GM19239 (cell line): ENCODE data around the gene ARAP1.

Experiments
- DNase-seq: peaks from one replicate; pipeline ENCODE4 v3.0.0; 2011; ENCODE audit warnings: low spot score; ENCODE audit not compliant: insufficient read length
- FAIRE-seq: peaks from 2 replicates; lab custom pipeline; 2011; peaks lifted over from hg19 to GRCh38; lab: Jason Lieb, UNC

ARAP1 gene

GRCh38 chr11:72647882-72648281 is 104.3 kb downstream of the ARAP1 start:
- FAIRE-seq (no peak), DNase-seq (no peak)

GRCh38 chr11:72646472-72646871 is 105.7 kb downstream of the ARAP1 start:
- no peak for DNase-seq
- no peak for FAIRE-seq

- DNase-seq (no peak), FAIRE-seq (no peak)
Measured at GRCh38 chr11:72646024-72646423, 106.2 kb downstream of the ARAP1 start.

- FAIRE-seq, result no peak
Measured at GRCh38 chr11:72643547-72643946, 108.7 kb downstream of the ARAP1 start.

GRCh38 chr11:72642884-72643522 is 109.2 kb downstream of the ARAP1 start:
- DNase-seq (peak; percentile 98), FAIRE-seq (peak; percentile 23)

More at GRCh38 chr11:72643547-72643946, 108.7 kb downstream of the ARAP1 start:
- DNase-seq, result no peak

GRCh38 chr11:72642043-72642883 is 109.9 kb downstream of the ARAP1 start:
- FAIRE-seq (no peak), DNase-seq (no peak)

GRCh38 chr11:72641522-72642042 is 110.6 kb downstream of the ARAP1 start:
- DNase-seq (no peak), FAIRE-seq (no peak)

GRCh38 chr11:72639502-72640375 is 112.5 kb downstream of the ARAP1 start:
- DNase-seq (no peak), FAIRE-seq (no peak)

GRCh38 chr11:72637926-72638325 is 114.3 kb downstream of the ARAP1 start:
- FAIRE-seq, result no peak

GRCh38 chr11:72637198-72637597 is 115.0 kb downstream of the ARAP1 start:
- no peak for FAIRE-seq
- DNase-seq, result no peak

More at GRCh38 chr11:72637926-72638325, 114.3 kb downstream of the ARAP1 start:
- DNase-seq, result no peak

GRCh38 chr11:72636376-72636775 is 115.8 kb downstream of the ARAP1 start:
- FAIRE-seq, result no peak

GRCh38 chr11:72635933-72636332 is 116.3 kb downstream of the ARAP1 start:
- no peak for FAIRE-seq
- DNase-seq, result no peak

More at GRCh38 chr11:72636376-72636775, 115.8 kb downstream of the ARAP1 start:
- no peak for DNase-seq

GRCh38 chr11:72635309-72635915 is 116.8 kb downstream of the ARAP1 start:
- no peak for DNase-seq
- FAIRE-seq, result no peak
